Dendritic cell treated with granulocyte-macrophage colony-stimulating factor and Interleukin-4, amounts not matched to agents 40 ng/mL and 50 ng/mL, for 4 days (primary cell): Measurements from ENCODE around the gene CIDEC.
"Not testable (repeated sequence)": the region's sequence is repeated elsewhere in the genome, so short reads cannot be mapped to it uniquely, and the experiment has no call there.

Experiments
- H3K27ac Mint-ChIP-seq: one replicate; pipeline ENCODE4 v1.8.0; 2022; ENCODE audit warnings: mild to moderate bottlenecking, mixed read lengths
- H3K27me3 Mint-ChIP-seq: one replicate; pipeline ENCODE4 v1.8.0; 2022; ENCODE audit warnings: mild to moderate bottlenecking, mixed read lengths
- H3K36me3 Mint-ChIP-seq: one replicate; pipeline ENCODE4 v1.8.0; 2022; ENCODE audit warnings: low read depth, mixed read lengths
- H3K4me1 Mint-ChIP-seq: one replicate; pipeline ENCODE4 v1.8.0; 2022; ENCODE audit warnings: low read depth, mixed read lengths
- H3K4me3 Mint-ChIP-seq: one replicate; pipeline ENCODE4 v1.8.0; 2022; ENCODE audit warnings: mild to moderate bottlenecking, moderate library complexity, mixed read lengths
- H3K9me3 Mint-ChIP-seq: one replicate; pipeline ENCODE4 v1.8.0; 2022; ENCODE audit warnings: mixed read lengths
- intact Hi-C: fragments of 100-400 bp; cut with micrococcal nuclease; formaldehyde crosslinking; loops from one replicate; pipeline ENCODE4 v1.15.0; 2022

The CIDEC gene

DNA sequence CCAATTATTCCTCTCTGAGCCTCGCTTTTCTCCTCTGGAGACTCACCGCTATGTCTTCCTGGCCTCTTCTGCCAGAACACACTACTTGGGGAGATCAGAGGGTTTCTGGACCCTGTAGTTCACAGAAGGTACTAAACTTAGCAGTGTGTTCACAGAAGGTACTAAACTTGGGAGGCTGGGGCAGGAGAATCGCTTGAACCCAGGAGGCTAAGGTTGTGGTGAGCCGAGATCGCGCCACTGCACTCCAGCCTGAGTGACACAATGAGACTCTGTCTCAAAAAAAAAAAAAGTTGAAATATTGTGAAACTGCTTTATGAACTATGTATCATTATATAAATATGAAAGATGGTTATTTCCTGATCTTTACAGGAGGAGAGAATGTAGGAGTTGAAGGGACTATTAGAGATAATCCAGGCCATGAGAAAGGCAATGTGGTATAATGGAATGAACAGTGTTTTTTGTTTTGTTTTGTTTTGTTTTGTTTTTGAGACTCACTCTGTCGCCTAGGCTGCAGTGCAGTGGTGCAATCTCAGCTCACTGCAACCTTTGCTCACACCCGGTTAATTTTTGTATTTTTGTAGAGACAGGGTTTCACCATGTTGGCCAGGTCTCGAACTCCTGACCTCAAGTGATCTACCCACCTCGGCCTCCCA, 16.8 kb upstream of the CIDEC start:
- intact Hi-C loops, H3K9me3 Mint-ChIP-seq, H3K27me3 Mint-ChIP-seq, H3K4me3 Mint-ChIP-seq, H3K27ac Mint-ChIP-seq: not testable (repeated sequence)
- Mint-ChIP-seq H3K36me3 (peaks cover 22% of the 10 kb centered on the region), H3K4me1 (peaks cover 31% of the 10 kb centered on the region)

DNA sequence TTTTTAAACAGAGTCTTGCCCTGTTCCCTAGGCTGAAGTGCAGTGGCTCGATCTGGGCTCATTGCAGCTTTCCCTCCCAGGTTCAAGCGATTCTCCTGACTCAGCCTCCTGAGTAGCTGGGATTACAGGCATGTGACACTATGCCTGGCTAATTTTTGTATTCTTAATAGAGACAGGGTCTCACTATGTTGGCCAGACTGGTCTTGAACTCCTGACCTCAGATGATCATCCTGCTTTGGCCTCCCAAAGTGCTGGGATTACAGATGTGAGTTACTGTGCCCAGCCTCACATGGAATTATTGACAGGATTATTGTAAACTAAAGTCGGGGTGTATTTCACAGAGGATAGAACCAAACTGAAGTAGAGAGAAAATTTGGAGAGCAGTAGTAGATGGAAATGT, 15.7 kb upstream of the CIDEC start:
- H3K9me3 Mint-ChIP-seq, H3K27me3 Mint-ChIP-seq, intact Hi-C loops, H3K27ac Mint-ChIP-seq, H3K4me3 Mint-ChIP-seq: not testable (repeated sequence)
- peaks cover 34% of the 10 kb centered on the region for H3K4me1 Mint-ChIP-seq
- H3K36me3 Mint-ChIP-seq: peaks cover 27% of the 10 kb centered on the region

DNA sequence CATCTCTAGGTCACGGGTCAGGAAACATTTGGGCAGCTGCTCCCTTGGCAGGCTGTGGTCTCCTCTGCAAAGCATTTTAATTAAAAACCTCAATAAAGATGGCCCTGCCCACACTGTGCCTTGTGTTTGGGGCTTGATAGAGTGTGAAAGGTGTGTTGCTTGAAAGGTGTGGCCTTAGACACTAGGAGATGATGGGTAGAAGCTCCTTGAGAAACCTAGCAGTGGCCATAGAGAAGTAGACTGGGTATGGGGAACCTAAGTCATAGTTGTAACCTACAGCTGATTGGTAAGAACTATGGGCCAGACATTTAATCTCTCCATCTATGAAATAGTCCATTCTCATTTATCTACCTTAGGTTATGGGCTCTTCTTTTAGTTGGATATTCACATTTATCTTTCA, 13.7 kb upstream of the CIDEC start:
- H3K9me3 Mint-ChIP-seq: no peaks in the 10 kb centered on the region
- H3K36me3 Mint-ChIP-seq: peaks cover 33% of the 10 kb centered on the region
- intact Hi-C loops: no loop called here
- no peaks in the 10 kb centered on the region for H3K27me3 Mint-ChIP-seq
- H3K27ac Mint-ChIP-seq: no peak overlapping the region
- H3K4me3 Mint-ChIP-seq: no peak overlapping the region
- H3K4me1 Mint-ChIP-seq: peaks cover 26% of the 10 kb centered on the region

- no peaks in the 10 kb centered on the region for H3K9me3 Mint-ChIP-seq
- H3K36me3 Mint-ChIP-seq: peaks cover 33% of the 10 kb centered on the region
- no peaks in the 10 kb centered on the region for H3K27me3 Mint-ChIP-seq
- peak overlapping the region; percentile 93 for H3K4me3 Mint-ChIP-seq
- intact Hi-C loops: loop anchor here (2.0 kb wide), 1 partner anchor 24 kb away; no protein-coding TSS in a partner anchor
- H3K27ac Mint-ChIP-seq: peak overlapping the region; percentile 95
- H3K4me1 Mint-ChIP-seq: peaks cover 17% of the 10 kb centered on the region
These were observed 11.1 kb upstream of the CIDEC start for GRCh38 chr3:9891072-9891622.

DNA sequence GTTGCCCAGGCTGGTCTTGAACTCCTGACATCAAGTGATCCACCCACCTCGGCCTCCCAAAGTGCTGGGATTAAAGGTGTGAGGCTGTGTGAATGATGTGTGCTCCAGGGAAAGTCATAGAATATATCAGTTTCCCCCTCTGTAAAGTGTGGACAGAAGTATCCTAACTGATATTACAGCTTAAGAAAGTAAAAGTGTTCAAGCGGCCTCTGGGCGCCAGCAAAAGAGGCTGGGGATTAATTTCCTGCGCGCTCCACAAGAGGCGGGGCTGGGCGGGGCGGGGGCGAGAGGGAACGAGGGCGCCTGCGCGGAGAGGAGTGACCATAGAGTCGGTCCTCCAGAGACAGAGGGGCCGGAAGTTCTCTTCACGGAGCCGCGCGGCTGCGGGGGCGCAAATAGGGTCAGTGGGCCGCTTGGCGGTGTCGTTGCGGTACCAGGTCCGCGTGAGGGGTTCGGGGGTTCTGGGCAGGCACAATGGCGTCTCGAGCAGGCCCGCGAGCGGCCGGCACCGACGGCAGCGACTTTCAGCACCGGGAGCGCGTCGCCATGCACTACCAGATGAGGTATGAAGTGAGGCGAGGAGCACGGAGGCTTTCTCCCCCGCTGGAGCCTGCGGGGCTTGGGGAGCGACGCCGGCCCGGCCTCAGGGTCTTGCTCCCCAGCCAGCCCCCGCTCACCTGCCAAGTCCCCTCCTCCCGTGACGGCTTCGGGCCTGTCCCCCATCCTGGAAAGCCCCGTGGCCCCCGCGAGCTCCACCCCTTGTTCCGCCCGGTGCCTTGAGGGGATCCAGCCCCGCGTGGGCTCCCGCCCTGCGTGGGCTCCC, 10.4 kb upstream of the CIDEC start, which contains the start of gene JAGN1:
Gene JAGN1, plus strand, starts transcription at position 362 of the 823 bp plus-strand sequence. Its CDS starts 113 bp downstream, at position 475.
- peak within 1 kb of the TSS; percentile 93 for H3K4me3 Mint-ChIP-seq
- peaks cover 33% of the 10 kb centered on the region for H3K36me3 Mint-ChIP-seq
- peak within 1 kb of the TSS; percentile 95 for H3K27ac Mint-ChIP-seq
- intact Hi-C loops: loop anchor here (2.0 kb wide), 1 partner anchor 24 kb away; no protein-coding TSS in a partner anchor
- no peaks in the 10 kb centered on the region for H3K9me3 Mint-ChIP-seq
- no peaks in the 10 kb centered on the region for H3K27me3 Mint-ChIP-seq
- peaks cover 17% of the 10 kb centered on the region for H3K4me1 Mint-ChIP-seq

GRCh38 chr3:9889405-9889804, 9.4 kb upstream of the CIDEC start:
- no peaks in the 10 kb centered on the region for H3K9me3 Mint-ChIP-seq
- no peak overlapping the region for H3K27ac Mint-ChIP-seq
- H3K4me1 Mint-ChIP-seq: peaks cover 17% of the 10 kb centered on the region
- intact Hi-C loops: no loop called here
- H3K36me3 Mint-ChIP-seq: peaks cover 25% of the 10 kb centered on the region
- H3K4me3 Mint-ChIP-seq: no peak overlapping the region
- no peaks in the 10 kb centered on the region for H3K27me3 Mint-ChIP-seq

- Mint-ChIP-seq H3K4me3 (no peak overlapping the region), H3K27me3 (no peaks in the 10 kb centered on the region), H3K27ac (no peak overlapping the region), H3K9me3 (no peaks in the 10 kb centered on the region), H3K36me3 (peaks cover 25% of the 10 kb centered on the region), H3K4me1 (peaks cover 17% of the 10 kb centered on the region)
- intact Hi-C loops: no loop called here
These were observed 8.5 kb upstream of the CIDEC start for GRCh38 chr3:9888540-9888939.

DNA sequence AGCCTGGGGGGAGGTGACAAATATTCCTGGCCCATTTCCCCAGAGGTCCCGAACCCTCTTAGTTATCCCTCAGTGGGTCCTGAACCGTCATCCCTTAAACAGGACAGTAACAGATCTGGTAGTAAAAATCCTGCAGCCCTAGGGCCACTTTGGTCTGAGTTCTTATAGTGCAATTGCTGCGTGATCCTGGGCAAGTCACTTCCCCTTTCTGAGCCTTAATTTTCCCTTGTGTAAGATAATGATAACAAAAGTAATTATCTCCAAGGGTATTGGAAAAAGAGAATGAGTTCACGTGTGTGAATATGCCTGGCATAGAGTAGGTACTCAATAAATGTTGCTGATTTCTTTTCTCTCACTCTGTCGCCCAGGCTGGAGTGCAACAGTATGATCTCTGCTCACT, 7.4 kb upstream of the CIDEC start:
- intact Hi-C loops: no loop called here
- H3K27me3 Mint-ChIP-seq: no peaks in the 10 kb centered on the region
- peaks cover 10% of the 10 kb centered on the region for H3K4me1 Mint-ChIP-seq
- H3K9me3 Mint-ChIP-seq: no peaks in the 10 kb centered on the region
- no peak overlapping the region for H3K27ac Mint-ChIP-seq
- H3K36me3 Mint-ChIP-seq: peaks cover 15% of the 10 kb centered on the region
- no peak overlapping the region for H3K4me3 Mint-ChIP-seq

- no peak overlapping the region for H3K27ac Mint-ChIP-seq
- peaks cover 10% of the 10 kb centered on the region for H3K36me3 Mint-ChIP-seq
- peaks cover 5% of the 10 kb centered on the region for H3K4me1 Mint-ChIP-seq
- H3K9me3 Mint-ChIP-seq: no peaks in the 10 kb centered on the region
- H3K27me3 Mint-ChIP-seq: no peaks in the 10 kb centered on the region
- no peak overlapping the region for H3K4me3 Mint-ChIP-seq
- intact Hi-C loops: no loop called here
These were observed 6.3 kb upstream of the CIDEC start for GRCh38 chr3:9886328-9886727.

GRCh38 chr3:9884555-9885165, 4.6 kb upstream of the CIDEC start:
- Mint-ChIP-seq H3K27ac (no peak overlapping the region), H3K27me3 (no peaks in the 10 kb centered on the region), H3K4me1 (no peaks in the 10 kb centered on the region), H3K36me3 (no peaks in the 10 kb centered on the region), H3K9me3 (no peaks in the 10 kb centered on the region), H3K4me3 (no peak overlapping the region)
- intact Hi-C loops: no loop called here

DNA sequence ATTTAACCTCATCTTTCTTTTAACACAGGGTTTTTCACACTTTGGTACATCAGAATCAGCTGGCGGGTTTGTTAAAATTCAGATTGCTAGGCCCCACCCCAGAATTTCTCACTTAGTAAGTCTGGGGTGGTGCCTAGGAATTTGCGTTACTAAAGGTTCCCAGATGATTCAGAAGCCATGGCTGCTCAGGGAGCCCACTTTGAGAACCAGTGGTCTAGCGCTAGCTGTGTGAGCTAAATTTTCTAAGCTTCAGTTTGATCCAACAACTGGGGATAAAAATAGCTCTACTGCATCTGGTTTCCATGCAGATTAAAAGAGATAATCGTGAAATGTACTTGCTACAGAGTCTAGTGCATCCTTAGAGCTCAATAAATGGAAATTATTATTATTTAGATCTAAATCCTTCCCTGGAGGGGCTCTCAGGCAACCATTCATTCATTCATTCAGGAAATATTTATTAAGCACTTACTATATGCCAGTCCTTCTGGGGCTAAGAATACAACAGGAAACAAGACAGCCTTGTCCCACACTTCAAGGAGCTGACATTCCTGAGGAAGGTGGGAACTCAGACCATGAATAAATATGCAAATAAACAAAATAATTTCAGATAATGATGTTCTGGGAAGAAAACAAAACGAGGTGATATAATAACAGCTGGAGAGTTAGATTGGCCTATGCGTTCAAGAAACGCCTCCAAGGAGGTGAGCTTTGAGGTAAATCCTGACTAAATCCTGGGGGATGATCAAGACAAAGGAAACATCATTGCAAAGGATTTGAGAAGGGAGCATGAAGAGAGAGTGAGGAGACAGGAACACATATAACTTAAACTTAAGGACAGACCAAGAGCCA, 3.9 kb upstream of the CIDEC start:
- H3K4me1 Mint-ChIP-seq: no peaks in the 10 kb centered on the region
- H3K36me3 Mint-ChIP-seq: no peaks in the 10 kb centered on the region
- intact Hi-C loops: no loop called here
- no peak overlapping the region for H3K4me3 Mint-ChIP-seq
- H3K9me3 Mint-ChIP-seq: no peaks in the 10 kb centered on the region
- H3K27me3 Mint-ChIP-seq: no peaks in the 10 kb centered on the region
- no peak overlapping the region for H3K27ac Mint-ChIP-seq

DNA sequence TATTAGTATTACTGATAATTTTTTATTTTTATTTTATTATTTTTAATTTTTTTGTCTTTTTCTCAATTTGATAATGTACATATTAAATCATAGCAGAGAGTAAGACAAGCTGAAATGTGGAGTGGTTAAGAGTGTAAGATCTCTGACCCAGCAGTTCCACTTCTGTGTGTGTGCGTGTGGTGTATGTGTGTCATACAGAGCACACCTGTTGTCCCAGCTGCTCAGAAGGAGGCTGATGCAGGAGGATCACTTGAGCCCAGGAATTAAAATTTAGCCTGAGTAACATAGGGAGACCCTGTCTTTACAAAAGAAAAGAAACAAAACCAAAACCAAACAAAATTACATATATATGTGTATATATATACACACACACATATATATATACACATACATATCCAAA, 1.4 kb upstream of the CIDEC start:
- Mint-ChIP-seq H3K27ac (no peak overlapping the region), H3K9me3 (no peaks in the 10 kb centered on the region), H3K27me3 (no peaks in the 10 kb centered on the region), H3K4me1 (no peaks in the 10 kb centered on the region), H3K36me3 (no peaks in the 10 kb centered on the region), H3K4me3 (no peak overlapping the region)
- intact Hi-C loops: no loop called here

- H3K27ac Mint-ChIP-seq: no peak overlapping the region
- H3K9me3 Mint-ChIP-seq: no peaks in the 10 kb centered on the region
- no peaks in the 10 kb centered on the region for H3K4me1 Mint-ChIP-seq
- H3K27me3 Mint-ChIP-seq: no peaks in the 10 kb centered on the region
- no peaks in the 10 kb centered on the region for H3K36me3 Mint-ChIP-seq
- no peak overlapping the region for H3K4me3 Mint-ChIP-seq
- intact Hi-C loops: no loop called here
These were observed 1.4 kb downstream of the CIDEC start for GRCh38 chr3:9878700-9879099.
